WI38 (cell line): Measurements from ENCODE around the gene CCDC86.

Source experiments
- H3K4me3 ChIP-seq: 2 replicates; pipeline ENCODE4 v1.5.1; 2011; ENCODE audit warnings: low read depth, mild to moderate bottlenecking, control low read depth, low read length
- CTCF ChIP-seq: IDR thresholded peaks from 2 replicates; pipeline ENCODE4 v1.5.1; 2012; ENCODE audit warnings: low read depth, mild to moderate bottlenecking, control low read depth, low read length

Gene CCDC86

GRCh38 chr11:60854140-60854846 lies 12.4 kb downstream of the CCDC86 start:
- TF ChIP-seq CTCF = no peak
- H3K4me3 ChIP-seq = no peak overlapping the region

DNA sequence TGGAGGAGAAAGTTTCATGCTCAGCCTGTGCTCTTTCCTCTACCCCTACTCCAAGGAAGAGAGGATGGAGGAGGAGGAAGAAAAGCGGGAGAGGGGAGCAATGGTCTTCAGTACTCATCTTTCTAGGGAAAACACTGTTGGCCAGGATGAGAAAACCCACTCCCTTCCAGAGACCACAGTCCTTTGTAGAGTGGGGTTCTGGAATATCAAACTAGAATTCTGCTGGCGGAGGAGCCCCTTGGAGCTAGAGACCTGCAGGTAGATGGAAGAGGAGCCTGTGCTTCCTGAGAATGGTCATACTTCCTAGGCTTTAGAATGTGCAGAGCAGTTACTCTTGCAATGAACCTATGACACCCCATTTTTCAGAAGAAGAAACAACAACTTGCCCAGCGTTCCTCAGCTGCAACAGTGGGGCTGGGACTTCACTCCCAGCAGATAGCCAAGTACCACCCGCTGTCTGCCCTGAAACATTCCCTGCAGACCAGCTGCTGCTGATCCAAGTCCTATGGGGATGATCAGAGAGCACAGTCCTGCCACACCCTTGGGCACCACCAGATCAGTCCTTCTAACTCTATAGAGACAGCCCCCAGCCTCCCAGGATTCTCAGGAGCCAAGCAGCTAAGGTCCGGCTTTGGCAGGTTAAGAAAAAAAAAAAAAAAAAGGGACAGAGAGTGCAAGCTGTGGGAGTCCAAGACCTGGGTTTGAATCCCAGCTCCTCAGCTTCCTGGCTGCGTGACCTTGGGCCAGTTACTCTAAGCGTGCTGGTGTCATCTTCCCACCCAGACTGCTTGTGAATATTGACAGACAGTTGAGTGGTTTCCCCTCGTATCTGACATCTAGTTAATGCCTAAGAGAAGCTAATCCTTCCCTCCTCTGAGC lies 13.2 kb downstream of the CCDC86 start:
- no peak overlapping the region for H3K4me3 ChIP-seq

GRCh38 chr11:60855726-60856633 lies 14.1 kb downstream of the CCDC86 start, which contains the start of gene PTGDR2:
TSS of gene PTGDR2 (minus strand) at chr11:60855950. CDS start at chr11:60853722, 2,228 bp downstream.
- H3K4me3 ChIP-seq = no peak within 1 kb of the TSS
- no peak for TF ChIP-seq CTCF

More for the DNA sequence above, 13.2 kb downstream of the CCDC86 start:
- no peak for TF ChIP-seq CTCF

DNA sequence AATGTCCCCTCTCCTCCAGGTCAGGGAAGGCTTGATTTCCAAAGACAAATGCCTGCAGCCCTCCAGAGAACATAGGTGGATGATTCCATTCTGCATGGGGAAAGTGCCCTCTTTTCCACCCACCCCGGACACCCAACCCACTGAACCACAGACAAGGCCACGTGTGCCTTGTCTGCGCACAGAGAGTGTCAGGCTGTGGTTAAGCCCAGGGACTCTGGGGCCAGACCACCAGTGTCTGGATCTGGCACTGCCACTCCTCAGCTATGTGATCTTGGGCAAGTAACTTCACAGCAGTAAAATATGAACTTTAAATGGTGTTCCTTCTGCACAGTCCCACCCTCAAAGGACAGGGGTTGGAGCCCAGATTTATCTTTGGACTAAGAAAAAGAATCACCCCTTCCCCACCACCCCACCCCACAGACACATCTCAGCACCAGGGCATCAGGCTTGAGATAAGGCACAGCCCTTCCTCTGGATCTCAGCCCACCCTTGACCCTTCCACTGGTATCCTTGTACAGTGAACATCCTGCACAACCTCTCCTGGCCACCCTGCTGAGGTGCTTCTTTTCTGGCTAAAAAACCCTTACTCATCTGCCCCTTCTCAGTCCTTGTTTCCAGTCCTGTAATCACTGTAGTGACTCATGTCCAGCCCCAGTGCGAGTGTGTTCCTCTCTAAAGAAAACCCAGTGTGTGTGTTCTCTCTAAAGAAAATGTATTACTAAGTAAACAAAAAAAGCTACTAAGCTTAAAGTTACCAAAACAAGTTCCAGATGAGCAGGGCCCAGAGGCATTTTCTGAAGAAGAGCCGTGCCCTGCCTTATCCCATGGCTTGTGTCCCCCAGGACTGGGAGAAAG lies 15.7 kb downstream of the CCDC86 start:
- no peak for TF ChIP-seq CTCF
- H3K4me3 ChIP-seq = no peak overlapping the region

- no peak for TF ChIP-seq CTCF
- no peak overlapping the region for H3K4me3 ChIP-seq
Measured at GRCh38 chr11:60858236-60858635, 16.3 kb downstream of the CCDC86 start.

DNA sequence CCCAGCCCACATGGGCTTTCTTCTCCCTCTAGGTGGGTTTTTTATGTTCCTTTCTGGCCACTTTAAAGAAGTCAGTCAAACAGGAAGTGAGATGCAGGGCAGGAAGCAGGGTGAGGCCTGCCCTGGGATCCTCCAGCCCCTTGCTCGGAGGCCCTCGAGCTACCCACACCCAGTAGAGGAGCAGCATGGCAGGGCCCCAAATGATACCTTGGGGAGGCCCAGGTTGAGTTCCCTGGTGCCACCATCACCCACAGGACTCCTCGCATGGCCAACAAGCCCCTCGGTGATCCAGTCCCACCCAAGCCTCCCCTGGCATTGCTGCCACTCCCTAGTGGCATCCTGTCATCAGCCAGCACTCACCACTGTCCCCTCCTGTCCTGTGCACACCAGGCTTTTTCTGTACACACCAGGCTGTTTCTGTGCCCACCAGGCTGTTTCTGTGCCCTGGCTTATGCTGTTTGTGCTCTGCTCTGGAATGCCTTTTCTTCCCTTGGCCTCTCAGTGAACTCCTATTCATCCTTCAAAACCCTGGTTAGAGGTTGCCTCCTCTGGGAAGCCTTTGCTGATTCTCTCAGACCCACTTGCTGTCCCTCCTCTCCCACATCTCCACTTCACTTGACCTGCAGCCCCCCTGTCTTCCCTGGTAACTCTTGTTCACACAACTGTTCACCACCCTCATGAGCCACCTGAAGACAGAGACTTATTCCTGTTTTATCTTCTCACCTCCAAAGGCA lies 17.0 kb downstream of the CCDC86 start:
- no peak overlapping the region for H3K4me3 ChIP-seq
- no peak for TF ChIP-seq CTCF
